Upper lobe of left lung (tissue), 4 donors: Measurements from ENCODE around the gene CPLANE1.

Experiments used
- CTCF ChIP-seq, 6 experiments: fragments of 450-650 bp in 4 of 6; fragments of 200-600 bp in 2 of 6; sonication (generic) in 2 of 6; IDR thresholded peaks; one replicate each; pipeline ENCODE4 v1.5.1; 2016 to 2019; ENCODE audit warnings: antibody characterized with exemption in 6 of 6
- POLR2A ChIP-seq, 4 donors: fragments of 450-650 bp; IDR thresholded peaks; one replicate each; pipeline ENCODE4 v1.5.1; 2016 to 2017; ENCODE audit warnings: antibody characterized with exemption in 4 of 4, mild to moderate bottlenecking in 2 of 4
- POLR2AphosphoS5 ChIP-seq, 2 donors: sonication (generic); formaldehyde crosslinking; IDR thresholded peaks; one replicate each; pipeline ENCODE4 v1.5.1; 2017; ENCODE audit warnings: antibody characterized with exemption in 2 of 2

GRCh38 chr5:37283214-37283820 is 34.1 kb upstream of the CPLANE1 start:
- TF ChIP-seq CTCF (IDR thresholded peaks at IDR 0.05) (no peak), POLR2A (IDR thresholded peaks at IDR 0.05) (no peak), POLR2AphosphoS5 (IDR thresholded peaks at IDR 0.05) (no peak)
